HepG2 (cell line): ENCODE results near the gene JADE3. TPM values are rescaled to one million over a fixed set of nuclear protein-coding genes. Genes with fewer than 3 reads are reported as not detected.
A peak's percentile ranks its signal among the peaks of the same experiment; 100 is the strongest.

Source experiments
- ATAC-seq: fragments of 200-7000 bp; cut with Tn5 transposase; 3 replicates; pipeline ENCODE4 v1.9.1; 2020; ENCODE audit warnings: mild to moderate bottlenecking, moderate library complexity
- BruUV-seq: library from RNA; stranded (reverse); fragments of 400-500 nt; replicated peaks from 2 replicates; lab custom pipeline; 2021; lab: Mats Ljungman, UMichigan
- CTCF ChIA-PET: fragments of 300-600 bp; formaldehyde crosslinking; extraction: SDS; loops from one replicate; lab custom pipeline; 2021; ENCODE audit warnings: low total read pairs, inconsistent platforms, low intra/inter-chr PET ratio; lab: Yijun Ruan, JAX
- POLR2A ChIA-PET: fragments of 350-600 bp; sonication (Branson Sonifier 250); formaldehyde crosslinking; loops from one replicate; lab custom pipeline; 2020; ENCODE audit warnings: antibody characterized with exemption, inconsistent platforms; lab: Yijun Ruan, JAX
- DNase-seq: peaks from one replicate; pipeline ENCODE4 v3.0.0-alpha.2; 2015; ENCODE audit warnings: low spot score
- FAIRE-seq: peaks from 3 replicates; lab custom pipeline; 2011; peaks lifted over from hg19 to GRCh38; lab: Jason Lieb, UNC
- H2AFZ ChIP-seq: one replicate; pipeline ENCODE4 v1.6.1; 2011; ENCODE audit warnings: low read length, inconsistent platforms
- H3K27ac ChIP-seq: fragments of 300-600 bp; 3 replicates; pipeline ENCODE4 v1.8.0; 2011; ENCODE audit warnings: mixed run types, mild to moderate bottlenecking, mixed read lengths, low read length, inconsistent platforms; ENCODE audit not compliant: insufficient read depth; ENCODE audit errors: extremely low read length
- H3K27me3 ChIP-seq, 2 experiments: fragments of 200-600 bp in 1 of 2; 2 replicates in 1 of 2; 3 replicates in 1 of 2; pipeline versions ENCODE4 v1.6.0 to v1.8.0; 2011; ENCODE audit warnings: low read length in 2 of 2, mild to moderate bottlenecking in 2 of 2, moderate library complexity in 2 of 2, inconsistent platforms in 1 of 2; ENCODE audit not compliant: insufficient read depth in 2 of 2, control insufficient read depth in 1 of 2
- H3K36me3 ChIP-seq, 2 experiments: fragments of 200-600 bp in 1 of 2; replicated peaks in 1 of 2; 2 replicates in 1 of 2; 3 replicates in 1 of 2; pipeline versions ENCODE4 v1.5.1 to v1.8.0; 2011; ENCODE audit warnings: low read length in 2 of 2, inconsistent platforms in 1 of 2; ENCODE audit not compliant: insufficient read depth in 2 of 2, control insufficient read depth in 1 of 2
- H3K4me1 ChIP-seq: 2 replicates; pipeline ENCODE4 v1.5.1; 2012; ENCODE audit warnings: low read length, inconsistent platforms; ENCODE audit not compliant: insufficient read depth
- H3K4me2 ChIP-seq: 2 replicates; pipeline ENCODE4 v1.6.0; 2011; ENCODE audit warnings: low read depth, low read length, inconsistent platforms
- H3K4me3 ChIP-seq, 3 experiments: fragments of 200-600 bp in 1 of 3; sonication (generic), shearing (Covaris generic) in 1 of 3; replicated peaks in 1 of 3; 2 replicates each; pipeline ENCODE4 v1.5.1; 2011 to 2016; ENCODE audit warnings: low read length in 3 of 3, inconsistent platforms in 2 of 3, low read depth in 2 of 3, mild to moderate bottlenecking in 2 of 3, control low read depth in 1 of 3, mixed read lengths in 1 of 3; ENCODE audit not compliant: insufficient read depth in 1 of 3
- H3K79me2 ChIP-seq: one replicate; pipeline ENCODE4 v1.6.1; 2011; ENCODE audit warnings: low read length, inconsistent platforms; ENCODE audit not compliant: insufficient read depth
- H3K9ac ChIP-seq: 2 replicates; pipeline ENCODE4 v1.6.0; 2011; ENCODE audit warnings: mild to moderate bottlenecking, low read depth, low read length, inconsistent platforms; ENCODE audit not compliant: insufficient read depth
- H3K9me3 ChIP-seq: 2 replicates; pipeline ENCODE4 v1.5.1; 2012; ENCODE audit warnings: mild to moderate bottlenecking, low read length
- H4K20me1 ChIP-seq: 2 replicates; pipeline ENCODE4 v1.6.0; 2011; ENCODE audit warnings: inconsistent platforms, mild to moderate bottlenecking, low read length, moderate library complexity; ENCODE audit not compliant: insufficient read depth
- ETV6 ChIP-seq: sonication (generic); formaldehyde crosslinking; conservative IDR thresholded peaks from 2 replicates; pipeline ENCODE4 v1.4.0; 2020; ENCODE audit warnings: missing genetic modification reagents
- HNF4G ChIP-seq, 2 experiments: sonication (generic) in 1 of 2; formaldehyde crosslinking in 1 of 2; IDR thresholded peaks; 2 replicates each; pipeline versions ENCODE4 v1.4.0 to v1.6.1; 2011 to 2020; ENCODE audit warnings: borderline replicate concordance in 2 of 2, low read depth in 2 of 2, mild to moderate bottlenecking in 2 of 2, low read length in 1 of 2, missing genetic modification reagents in 1 of 2, moderate library complexity in 1 of 2
- IRF2 ChIP-seq: IDR thresholded peaks from 2 replicates; pipeline ENCODE4 v1.6.1; 2018; ENCODE audit warnings: missing genetic modification reagents, missing compliant biosample characterization
- NONO ChIP-seq, 2 experiments: fragments of 450-650 bp in 1 of 2; sonication (generic) in 1 of 2; formaldehyde crosslinking in 1 of 2; IDR thresholded peaks in 1 of 2; conservative IDR thresholded peaks in 1 of 2; 2 replicates each; pipeline versions ENCODE4 v1.6.1 to v1.8.0; 2017 to 2022; ENCODE audit warnings: mild to moderate bottlenecking in 1 of 2, missing genetic modification reagents in 1 of 2, moderate library complexity in 1 of 2
- PLRG1 ChIP-seq: fragments of 450-650 bp; conservative IDR thresholded peaks from 2 replicates; pipeline ENCODE4 v1.6.1; 2016
- SCMH1 ChIP-seq: sonication (generic); formaldehyde crosslinking; IDR thresholded peaks from 2 replicates; pipeline ENCODE4 v1.9.0; 2021; ENCODE audit warnings: missing genetic modification reagents, mild to moderate bottlenecking, borderline replicate concordance
- TARDBP ChIP-seq: sonication (generic); formaldehyde crosslinking; IDR thresholded peaks from 2 replicates; pipeline ENCODE4 v1.8.0; 2022; ENCODE audit warnings: mild to moderate bottlenecking, missing genetic modification reagents
- ZNF232 ChIP-seq: sonication (generic); formaldehyde crosslinking; IDR thresholded peaks from 2 replicates; pipeline ENCODE4 v1.4.0; 2020; ENCODE audit warnings: missing genetic modification reagents, borderline replicate concordance
- ZNF234 ChIP-seq: sonication (generic); formaldehyde crosslinking; conservative IDR thresholded peaks from 2 replicates; pipeline ENCODE4 v1.5.1; 2020; ENCODE audit warnings: mild to moderate bottlenecking, missing genetic modification reagents
- ZNF367 ChIP-seq: sonication (generic); formaldehyde crosslinking; IDR thresholded peaks from 2 replicates; pipeline ENCODE4 v1.4.0; 2020; ENCODE audit warnings: missing genetic modification reagents, borderline replicate concordance
- ZNF451 ChIP-seq: sonication (generic); formaldehyde crosslinking; IDR thresholded peaks from 2 replicates; pipeline ENCODE4 v1.5.0; 2020; ENCODE audit warnings: mild to moderate bottlenecking, missing genetic modification reagents
- ZNF652 ChIP-seq: IDR thresholded peaks from 2 replicates; pipeline ENCODE4 v1.6.1; 2016; ENCODE audit warnings: low read depth, borderline replicate concordance
- ZNF724P ChIP-seq: sonication (generic); formaldehyde crosslinking; IDR thresholded peaks from 2 replicates; pipeline ENCODE4 v1.8.0; 2022; ENCODE audit warnings: missing genetic modification reagents, borderline replicate concordance
- in situ Hi-C: cut with HindIII; loops from 2 replicates; pipeline ENCODE4 v1.10.0; 2017; ENCODE audit warnings: low pct_unique_long_range_greater_than_20kb; ENCODE audit not compliant: extremely low pct_ligation_motif_present
- intact Hi-C: fragments of 100-400 bp; cut with micrococcal nuclease; formaldehyde crosslinking; loops from one replicate; pipeline ENCODE4 v1.10.0; 2022; ENCODE audit not compliant: unreplicated experiment
- polyA plus RNA-seq, 8 experiments: library from polyadenylated mRNA; depleted of rRNA in 3 of 8; stranded (reverse) in 7 of 8; unstranded in 1 of 8; fragments of >200 nt; fragmentation: Illumina TruSeq in 4 of 8; extraction: Trizol in 4 of 8; gene quantifications; 2 replicates each; pipeline versions ENCODE4 v1.2.1 to v1.2.3, GENCODE V29; 2011 to 2016; ENCODE audit warnings: low read depth in 4 of 8, missing spikeins in 1 of 8, mixed read lengths in 1 of 8; ENCODE audit not compliant: insufficient read depth in 1 of 8
- total RNA-seq, 5 experiments: library from RNA; depleted of rRNA; stranded (reverse); fragments of >200 nt; fragmentation: Illumina TruSeq; extraction: Trizol; gene quantifications; 2 replicates each; pipeline ENCODE4 v1.2.3, GENCODE V29; 2016; ENCODE audit warnings: low read depth in 1 of 5
- TF ChIP-seq, protein P1 (sequence below): sonication (generic); formaldehyde crosslinking; IDR thresholded peaks from 2 replicates; pipeline ENCODE4 v1.4.0; 2020; ENCODE audit warnings: missing genetic modification reagents, borderline replicate concordance
- TF ChIP-seq, protein P2 (sequence below): sonication (generic); formaldehyde crosslinking; IDR thresholded peaks from 2 replicates; pipeline ENCODE4 v1.8.1; 2023; ENCODE audit warnings: mild to moderate bottlenecking, missing genetic modification reagents
- TF ChIP-seq, protein P3 (sequence below): sonication (generic); formaldehyde crosslinking; IDR thresholded peaks from 2 replicates; pipeline ENCODE4 v1.4.0; 2020; ENCODE audit warnings: missing genetic modification reagents

Gene JADE3
- total and polyA plus RNA-seq, 2 of the 13 experiments (the other 11 are each of a cell fraction or from before 2014, with no cell fraction given) = 7.7 to 7.8 TPM

GRCh38 chrX:47068720-47069119 is 156.5 kb downstream of the JADE3 start:
- CTCF ChIA-PET = no interaction called here
- peak overlapping the region; percentile 55 for H3K4me2 ChIP-seq
- H3K27me3 ChIP-seq = no peaks in the 10 kb centered on the region
- H3K4me1 ChIP-seq = peaks cover 38% of the 10 kb centered on the region
- in situ Hi-C loops (no loop called here), intact Hi-C loops (no loop called here)
- no peak overlapping the region; the same call in 1 of the 2 replicates for H3K9ac ChIP-seq
- no peaks in the 10 kb centered on the region for H3K36me3 ChIP-seq
- ATAC-seq (peak; percentile 81), DNase-seq (peak; percentile 53), FAIRE-seq (peak; percentile 23)
- H3K27ac ChIP-seq = peak overlapping the region; percentile 84
- H4K20me1 ChIP-seq = no peaks in the 10 kb centered on the region
- no peaks in the 10 kb centered on the region for H3K9me3 ChIP-seq
- 0 out of 6 replicates have a peak overlapping the region, but pooled peaks of 1 of the 3 experiments have one; percentile 26 for H3K4me3 ChIP-seq
- BruUV-seq = no TSS peak
- H2AFZ ChIP-seq = no peak overlapping the region
- POLR2A ChIA-PET = interaction anchor here (1.0 to 1.8 kb wide), 3 partner anchors 9 to 38 kb away, joined by 3 to 31 read pairs (median 9); partner anchors contain the start of gene RGN
- H3K79me2 ChIP-seq = no peaks in the 10 kb centered on the region
- TF ChIP-seq NONO (IDR thresholded peaks at IDR 0.05) (no peak), NONO (CRISPR knock-in tag; conservative IDR thresholded peaks at IDR 0.05) (no peak), ZNF724P (no peak), ZNF232 (CRISPR knock-in tag) (no peak), PLRG1 (no peak), IRF2 (no peak), HNF4G (IDR thresholded peaks at IDR 0.05; ENCODE audit: borderline replicate concordance, low read depth, low read length) (peak; percentile 59), HNF4G (CRISPR knock-in tag; IDR thresholded peaks at IDR 0.05; ENCODE audit: borderline replicate concordance, low read depth) (no peak), ZNF652 (peak; percentile 53; the same call in 1 of the 2 replicates), ZNF234 (no peak), ZNF451 (CRISPR knock-in tag) (no peak), TARDBP (CRISPR knock-in tag) (no peak), ETV6 (CRISPR knock-in tag) (no peak), ZNF367 (no peak), SCMH1 (no peak)
- TF ChIP-seq, protein P1, sequence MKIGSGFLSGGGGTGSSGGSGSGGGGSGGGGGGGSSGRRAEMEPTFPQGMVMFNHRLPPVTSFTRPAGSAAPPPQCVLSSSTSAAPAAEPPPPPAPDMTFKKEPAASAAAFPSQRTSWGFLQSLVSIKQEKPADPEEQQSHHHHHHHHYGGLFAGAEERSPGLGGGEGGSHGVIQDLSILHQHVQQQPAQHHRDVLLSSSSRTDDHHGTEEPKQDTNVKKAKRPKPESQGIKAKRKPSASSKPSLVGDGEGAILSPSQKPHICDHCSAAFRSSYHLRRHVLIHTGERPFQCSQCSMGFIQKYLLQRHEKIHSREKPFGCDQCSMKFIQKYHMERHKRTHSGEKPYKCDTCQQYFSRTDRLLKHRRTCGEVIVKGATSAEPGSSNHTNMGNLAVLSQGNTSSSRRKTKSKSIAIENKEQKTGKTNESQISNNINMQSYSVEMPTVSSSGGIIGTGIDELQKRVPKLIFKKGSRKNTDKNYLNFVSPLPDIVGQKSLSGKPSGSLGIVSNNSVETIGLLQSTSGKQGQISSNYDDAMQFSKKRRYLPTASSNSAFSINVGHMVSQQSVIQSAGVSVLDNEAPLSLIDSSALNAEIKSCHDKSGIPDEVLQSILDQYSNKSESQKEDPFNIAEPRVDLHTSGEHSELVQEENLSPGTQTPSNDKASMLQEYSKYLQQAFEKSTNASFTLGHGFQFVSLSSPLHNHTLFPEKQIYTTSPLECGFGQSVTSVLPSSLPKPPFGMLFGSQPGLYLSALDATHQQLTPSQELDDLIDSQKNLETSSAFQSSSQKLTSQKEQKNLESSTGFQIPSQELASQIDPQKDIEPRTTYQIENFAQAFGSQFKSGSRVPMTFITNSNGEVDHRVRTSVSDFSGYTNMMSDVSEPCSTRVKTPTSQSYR (CRISPR knock-in tag) = peak; percentile 75
- TF ChIP-seq, protein P2, sequence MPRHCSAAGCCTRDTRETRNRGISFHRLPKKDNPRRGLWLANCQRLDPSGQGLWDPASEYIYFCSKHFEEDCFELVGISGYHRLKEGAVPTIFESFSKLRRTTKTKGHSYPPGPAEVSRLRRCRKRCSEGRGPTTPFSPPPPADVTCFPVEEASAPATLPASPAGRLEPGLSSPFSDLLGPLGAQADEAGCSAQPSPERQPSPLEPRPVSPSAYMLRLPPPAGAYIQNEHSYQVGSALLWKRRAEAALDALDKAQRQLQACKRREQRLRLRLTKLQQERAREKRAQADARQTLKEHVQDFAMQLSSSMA = no peak
- TF ChIP-seq, protein P3, sequence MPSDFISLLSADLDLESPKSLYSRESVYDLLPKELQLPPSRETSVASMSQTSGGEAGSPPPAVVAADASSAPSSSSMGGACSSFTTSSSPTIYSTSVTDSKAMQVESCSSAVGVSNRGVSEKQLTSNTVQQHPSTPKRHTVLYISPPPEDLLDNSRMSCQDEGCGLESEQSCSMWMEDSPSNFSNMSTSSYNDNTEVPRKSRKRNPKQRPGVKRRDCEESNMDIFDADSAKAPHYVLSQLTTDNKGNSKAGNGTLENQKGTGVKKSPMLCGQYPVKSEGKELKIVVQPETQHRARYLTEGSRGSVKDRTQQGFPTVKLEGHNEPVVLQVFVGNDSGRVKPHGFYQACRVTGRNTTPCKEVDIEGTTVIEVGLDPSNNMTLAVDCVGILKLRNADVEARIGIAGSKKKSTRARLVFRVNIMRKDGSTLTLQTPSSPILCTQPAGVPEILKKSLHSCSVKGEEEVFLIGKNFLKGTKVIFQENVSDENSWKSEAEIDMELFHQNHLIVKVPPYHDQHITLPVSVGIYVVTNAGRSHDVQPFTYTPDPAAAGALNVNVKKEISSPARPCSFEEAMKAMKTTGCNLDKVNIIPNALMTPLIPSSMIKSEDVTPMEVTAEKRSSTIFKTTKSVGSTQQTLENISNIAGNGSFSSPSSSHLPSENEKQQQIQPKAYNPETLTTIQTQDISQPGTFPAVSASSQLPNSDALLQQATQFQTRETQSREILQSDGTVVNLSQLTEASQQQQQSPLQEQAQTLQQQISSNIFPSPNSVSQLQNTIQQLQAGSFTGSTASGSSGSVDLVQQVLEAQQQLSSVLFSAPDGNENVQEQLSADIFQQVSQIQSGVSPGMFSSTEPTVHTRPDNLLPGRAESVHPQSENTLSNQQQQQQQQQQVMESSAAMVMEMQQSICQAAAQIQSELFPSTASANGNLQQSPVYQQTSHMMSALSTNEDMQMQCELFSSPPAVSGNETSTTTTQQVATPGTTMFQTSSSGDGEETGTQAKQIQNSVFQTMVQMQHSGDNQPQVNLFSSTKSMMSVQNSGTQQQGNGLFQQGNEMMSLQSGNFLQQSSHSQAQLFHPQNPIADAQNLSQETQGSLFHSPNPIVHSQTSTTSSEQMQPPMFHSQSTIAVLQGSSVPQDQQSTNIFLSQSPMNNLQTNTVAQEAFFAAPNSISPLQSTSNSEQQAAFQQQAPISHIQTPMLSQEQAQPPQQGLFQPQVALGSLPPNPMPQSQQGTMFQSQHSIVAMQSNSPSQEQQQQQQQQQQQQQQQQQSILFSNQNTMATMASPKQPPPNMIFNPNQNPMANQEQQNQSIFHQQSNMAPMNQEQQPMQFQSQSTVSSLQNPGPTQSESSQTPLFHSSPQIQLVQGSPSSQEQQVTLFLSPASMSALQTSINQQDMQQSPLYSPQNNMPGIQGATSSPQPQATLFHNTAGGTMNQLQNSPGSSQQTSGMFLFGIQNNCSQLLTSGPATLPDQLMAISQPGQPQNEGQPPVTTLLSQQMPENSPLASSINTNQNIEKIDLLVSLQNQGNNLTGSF = no peak
